ENCODE measurements around the gene PELI2. TPM values are rescaled to one million over a fixed set of nuclear protein-coding genes. Genes with fewer than 3 reads are reported as not detected.

PELI2 gene
- total RNA-seq, 1 donor from 2014 or later: 1.8 TPM

DNA sequence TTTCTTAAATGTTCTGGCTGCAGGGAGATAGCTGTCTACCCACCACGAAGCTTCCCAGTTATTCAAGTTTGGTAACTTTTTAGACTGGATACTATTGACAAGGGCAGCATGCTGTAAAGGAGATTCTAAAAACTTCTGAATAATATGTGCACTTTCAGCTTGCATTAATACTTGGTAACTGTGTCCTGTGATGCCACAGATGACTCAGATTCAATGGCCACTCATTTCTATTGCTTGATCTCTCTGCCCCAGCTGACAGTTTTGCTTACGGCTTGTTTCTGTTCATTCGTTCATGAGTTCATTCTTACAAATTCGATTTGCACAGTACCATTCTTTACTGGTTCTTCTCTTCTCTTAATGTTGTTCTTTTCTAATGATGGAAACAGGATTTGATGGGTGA lies 142.8 kb downstream of the PELI2 start:
- no peak for ATAC-seq

DNA sequence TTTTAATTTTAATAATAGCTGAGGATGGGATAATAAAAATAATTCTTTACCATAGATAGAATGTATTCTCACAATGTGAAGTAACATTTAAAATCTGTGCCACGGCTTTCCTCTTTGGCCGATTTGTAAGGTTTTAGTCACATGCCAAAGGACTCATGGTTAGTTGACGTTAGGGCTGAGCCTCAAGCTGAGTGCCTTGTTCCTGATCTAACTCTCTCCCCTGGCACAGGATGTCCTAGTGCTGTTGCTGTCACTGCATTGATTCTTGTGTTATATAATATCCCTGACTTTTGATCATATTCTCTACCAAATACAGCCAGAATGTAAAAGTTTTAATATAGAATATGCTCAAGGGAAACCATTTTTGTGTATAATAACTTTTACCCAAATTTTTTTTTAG lies 144.3 kb downstream of the PELI2 start:
- ATAC-seq: no peak

DNA sequence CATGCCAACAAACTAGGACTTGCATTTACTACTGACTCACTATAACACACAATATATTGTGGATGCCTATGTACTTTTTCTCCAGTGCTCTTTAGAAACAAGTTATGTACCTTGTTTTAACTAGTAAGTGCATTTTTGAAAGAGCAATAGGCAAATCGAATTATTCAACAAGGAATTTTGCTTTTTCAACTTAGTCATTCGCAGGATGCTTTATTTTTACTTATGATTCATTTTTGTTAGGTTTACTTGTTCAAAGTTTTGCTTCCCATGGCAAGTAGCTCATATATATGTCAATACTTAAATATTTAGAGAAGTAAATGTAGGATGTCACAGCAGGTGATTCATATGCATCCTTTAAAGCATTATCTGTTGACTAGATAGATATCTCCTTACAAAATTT lies 149.8 kb downstream of the PELI2 start:
- no peak for ATAC-seq

DNA sequence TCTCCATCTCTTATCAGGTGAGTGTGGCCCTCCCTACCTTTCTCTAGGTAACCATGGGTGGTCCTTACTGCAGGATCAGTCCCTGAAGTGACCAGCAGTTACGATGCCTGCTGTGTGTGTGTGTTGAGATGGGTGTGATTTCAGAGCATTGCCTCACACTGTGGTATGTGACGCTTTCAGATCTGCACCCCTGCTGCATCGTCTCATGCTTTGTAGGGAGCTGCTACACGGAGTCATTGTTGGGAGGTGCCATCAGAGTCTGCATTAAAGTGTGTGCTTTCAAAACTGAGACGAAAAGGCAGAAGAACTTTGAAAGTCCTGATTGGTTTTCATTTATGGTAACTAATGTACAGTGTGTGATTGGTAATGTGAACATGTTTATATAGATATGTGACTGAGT lies 150.5 kb downstream of the PELI2 start:
- no peak for ATAC-seq

DNA sequence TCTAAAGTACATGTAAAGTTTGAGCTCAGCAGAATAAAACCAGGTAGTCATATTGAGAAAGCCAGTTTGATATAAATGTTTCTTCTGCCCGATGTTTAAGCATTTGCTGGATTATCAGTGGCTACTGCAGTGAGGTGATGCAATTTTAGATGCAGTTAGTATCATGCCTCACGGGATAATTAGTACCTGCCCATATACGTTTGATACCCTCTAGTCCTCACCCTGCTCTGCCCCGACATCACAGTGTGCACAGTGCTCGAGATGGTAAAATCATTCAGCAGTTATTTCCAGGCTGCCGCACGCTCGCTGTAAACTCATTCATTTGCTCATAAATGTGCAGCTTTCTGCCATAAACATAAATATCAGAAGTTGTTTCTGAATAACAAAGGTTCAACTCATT lies 152.7 kb downstream of the PELI2 start:
- ATAC-seq: no peak

DNA sequence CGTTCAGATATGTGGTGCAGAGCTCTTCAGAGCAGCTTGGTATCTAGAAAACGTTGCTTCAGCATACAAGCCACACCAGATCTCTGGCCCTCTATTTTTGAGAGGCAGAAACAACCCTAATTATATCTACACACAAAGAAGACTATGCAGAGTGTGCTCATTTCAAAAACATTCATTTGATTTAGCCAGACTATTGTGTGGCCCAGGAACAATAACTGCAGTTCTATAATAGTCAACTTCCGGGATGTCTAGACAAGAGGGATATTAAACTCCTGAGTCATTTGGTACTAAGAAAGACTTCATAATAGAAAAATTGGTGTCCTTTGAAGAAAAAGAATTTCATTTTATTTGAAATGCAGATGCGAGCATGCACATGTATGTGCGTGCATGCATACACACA lies 153.8 kb downstream of the PELI2 start:
- no peak for ATAC-seq

DNA sequence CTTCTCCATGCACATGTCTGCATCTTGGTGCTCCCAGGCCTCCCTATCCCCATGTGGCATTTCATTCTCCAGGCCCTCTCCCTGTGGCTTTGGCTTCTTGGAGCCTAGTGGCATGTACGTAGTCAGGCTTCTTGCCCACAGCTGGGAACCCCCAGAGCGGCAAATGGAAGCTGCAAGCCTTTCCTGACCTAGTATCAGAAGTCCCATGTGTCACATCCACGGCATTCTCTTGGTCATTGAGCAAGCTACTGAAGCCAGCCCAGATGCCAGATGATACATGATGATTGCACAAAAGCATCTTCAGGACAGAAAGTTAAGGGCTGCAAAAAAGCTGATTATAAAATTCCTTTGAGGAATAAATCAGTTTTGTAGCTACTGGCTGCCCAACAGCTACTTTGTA lies 154.9 kb downstream of the PELI2 start:
- ATAC-seq: no peak

DNA sequence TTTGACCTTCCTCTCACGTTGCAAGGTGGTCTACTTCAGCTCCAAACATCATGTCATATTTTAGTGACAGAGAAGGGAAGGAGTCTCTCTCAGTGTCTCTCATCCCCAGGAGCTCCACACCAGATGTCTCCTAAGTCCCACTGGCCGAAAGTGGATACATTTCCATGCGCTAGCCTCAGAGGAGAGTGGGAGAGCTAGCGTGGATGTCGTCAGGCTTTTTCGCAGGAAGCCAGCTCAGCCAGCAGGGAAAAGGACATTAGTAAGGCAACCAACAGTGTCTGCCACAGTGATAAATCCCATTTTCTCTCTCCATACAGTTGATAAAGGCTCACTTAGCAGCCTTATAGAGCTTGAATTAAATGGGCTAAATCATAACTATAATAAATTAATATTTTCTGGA lies 155.7 kb downstream of the PELI2 start:
- no peak for ATAC-seq

DNA sequence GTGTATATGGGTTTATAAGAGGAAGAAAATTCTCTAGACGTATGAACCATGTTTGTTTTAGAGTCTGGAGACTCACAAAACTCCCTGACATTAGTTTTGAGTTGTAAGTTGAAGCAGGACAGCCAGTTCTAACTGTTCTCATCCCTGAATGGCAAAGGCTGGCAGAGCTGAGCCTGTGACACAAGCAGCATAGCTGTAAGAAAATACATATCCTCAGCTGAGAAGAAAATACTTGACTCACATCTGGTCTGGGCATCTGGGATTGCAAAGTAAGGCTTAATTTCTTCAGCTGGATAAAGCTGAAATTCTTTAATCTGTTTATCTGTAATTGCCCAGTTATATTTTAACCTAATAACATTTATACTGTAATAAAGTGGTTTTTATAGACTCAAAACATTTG lies 156.3 kb downstream of the PELI2 start:
- no peak for ATAC-seq

DNA sequence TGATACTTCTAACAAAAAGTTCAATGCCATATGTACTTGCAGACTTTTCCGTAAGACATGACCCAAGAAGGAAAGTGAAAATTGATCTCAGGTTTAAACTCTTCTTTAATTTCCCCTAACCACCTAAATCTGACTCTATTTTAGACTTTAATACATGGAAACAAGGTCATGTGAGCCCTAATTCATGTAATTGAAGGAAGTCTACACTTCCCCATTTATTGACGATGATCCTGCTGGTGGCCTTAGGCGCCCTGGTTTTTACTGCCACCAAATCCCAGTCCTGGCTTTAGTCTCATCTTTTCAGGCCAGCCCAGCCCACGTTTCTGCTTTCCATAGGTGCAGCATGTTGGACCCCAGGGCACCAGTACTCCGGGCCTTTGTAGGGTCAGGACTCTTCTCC lies 157.9 kb downstream of the PELI2 start:
- no peak for ATAC-seq

DNA sequence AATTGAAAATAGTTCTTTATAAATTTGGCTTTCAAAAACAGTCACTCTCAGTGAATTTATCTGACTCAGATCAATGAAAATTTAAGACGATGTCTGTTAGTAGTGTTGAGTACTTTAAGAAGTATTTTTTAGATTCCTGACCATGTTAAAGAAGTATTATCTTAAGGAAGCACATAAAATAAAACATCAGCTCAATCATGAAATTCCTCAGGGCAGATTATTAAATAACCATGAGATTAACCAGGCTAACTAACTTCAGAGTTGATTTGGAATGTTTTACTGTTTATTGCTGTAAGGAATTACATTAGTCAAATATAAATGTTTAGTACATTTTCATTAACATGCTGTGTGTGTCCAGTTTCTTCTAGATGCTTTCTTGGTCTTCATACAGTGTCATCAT lies 160.2 kb downstream of the PELI2 start:
- no peak for ATAC-seq

DNA sequence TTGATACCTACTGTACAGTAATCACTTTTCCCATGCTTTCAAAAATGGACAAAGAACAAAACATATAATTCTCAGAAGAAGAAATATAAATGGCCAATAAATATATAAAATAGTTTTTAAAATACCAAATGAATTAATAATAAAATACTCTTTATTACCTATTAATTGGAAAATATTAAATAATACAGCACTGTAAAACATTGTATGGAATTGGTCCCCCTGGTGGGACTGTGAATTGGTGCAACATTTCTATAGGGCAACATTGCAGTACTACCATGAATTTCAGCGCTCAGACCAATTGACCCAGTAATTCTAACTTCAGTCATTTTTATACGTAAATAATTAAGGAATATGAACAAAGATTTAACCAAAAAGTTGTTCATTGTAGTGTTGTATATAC lies 162.6 kb downstream of the PELI2 start:
- no peak for ATAC-seq

DNA sequence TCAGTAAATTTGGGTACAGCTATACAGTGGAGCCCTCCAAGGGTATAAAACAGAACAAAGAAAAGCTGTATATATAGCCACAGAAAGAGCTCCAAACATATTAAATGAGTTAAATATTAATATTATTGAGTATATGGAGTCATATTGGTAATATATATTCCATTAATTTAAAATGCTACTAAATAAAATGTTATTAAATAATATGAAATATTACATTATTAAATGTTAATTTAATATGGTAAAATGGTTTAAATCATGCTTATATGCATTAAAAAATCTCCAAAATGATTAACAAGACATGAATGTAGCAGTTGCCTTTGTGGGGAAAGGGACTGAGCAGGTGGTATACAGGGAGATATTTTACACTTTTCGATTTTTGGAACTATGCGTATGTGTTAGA lies 164.0 kb downstream of the PELI2 start:
- ATAC-seq: no peak

DNA sequence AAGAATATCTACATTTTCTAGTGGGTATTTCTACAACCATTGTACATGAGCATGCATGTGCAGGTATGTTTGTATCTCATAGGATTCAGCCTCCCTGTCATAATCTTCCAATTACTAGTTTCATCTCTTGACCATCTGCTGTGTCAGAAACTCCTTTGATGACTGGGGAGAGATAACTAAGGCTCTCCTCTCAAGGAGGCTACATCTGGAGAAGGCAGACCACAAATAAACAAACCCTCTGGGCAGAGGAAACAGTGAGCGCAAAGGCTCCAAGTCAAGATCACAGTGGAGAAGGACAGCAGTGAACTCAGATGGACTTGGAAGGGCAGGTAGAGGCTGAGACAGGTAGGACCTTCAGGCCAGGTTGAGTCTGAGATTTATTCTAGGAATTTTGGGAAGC lies 166.4 kb downstream of the PELI2 start:
- no peak for ATAC-seq

DNA sequence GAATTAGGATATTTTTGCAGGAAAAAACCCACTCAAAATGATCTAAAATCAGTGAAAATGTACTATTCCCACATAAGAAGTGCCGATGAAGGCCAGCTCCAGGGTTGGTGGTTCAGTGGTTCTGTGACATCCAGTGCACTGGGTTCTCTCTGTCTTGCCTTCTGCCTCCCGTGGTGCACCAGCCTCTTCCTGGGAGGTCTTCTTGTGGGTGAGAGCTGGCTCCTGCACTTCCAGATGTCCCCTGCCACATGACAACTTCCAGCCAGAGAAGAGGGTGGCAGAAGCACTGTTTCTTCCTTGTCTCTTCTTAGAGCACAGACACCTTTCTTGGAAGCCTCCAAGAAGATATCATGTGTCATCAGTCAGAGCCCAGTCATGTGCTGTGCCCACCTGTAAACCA lies 170.9 kb downstream of the PELI2 start:
- no peak for ATAC-seq

DNA sequence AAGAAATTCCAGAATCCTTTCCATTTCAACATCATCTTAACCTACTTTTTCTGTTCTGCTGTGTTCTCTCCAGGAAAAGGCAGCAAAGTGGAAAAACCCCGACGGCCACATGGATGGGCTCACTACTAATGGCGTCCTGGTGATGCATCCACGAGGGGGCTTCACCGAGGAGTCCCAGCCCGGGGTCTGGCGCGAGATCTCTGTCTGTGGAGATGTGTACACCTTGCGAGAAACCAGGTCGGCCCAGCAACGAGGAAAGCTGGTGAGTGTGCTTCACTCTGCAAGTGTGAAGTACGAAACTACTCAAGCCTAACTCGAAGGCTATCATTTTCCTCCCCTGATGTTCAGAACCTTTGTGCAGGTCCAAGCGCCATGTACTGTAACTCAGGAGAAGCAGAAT lies 172.0 kb downstream of the PELI2 start:
- ATAC-seq: no peak

DNA sequence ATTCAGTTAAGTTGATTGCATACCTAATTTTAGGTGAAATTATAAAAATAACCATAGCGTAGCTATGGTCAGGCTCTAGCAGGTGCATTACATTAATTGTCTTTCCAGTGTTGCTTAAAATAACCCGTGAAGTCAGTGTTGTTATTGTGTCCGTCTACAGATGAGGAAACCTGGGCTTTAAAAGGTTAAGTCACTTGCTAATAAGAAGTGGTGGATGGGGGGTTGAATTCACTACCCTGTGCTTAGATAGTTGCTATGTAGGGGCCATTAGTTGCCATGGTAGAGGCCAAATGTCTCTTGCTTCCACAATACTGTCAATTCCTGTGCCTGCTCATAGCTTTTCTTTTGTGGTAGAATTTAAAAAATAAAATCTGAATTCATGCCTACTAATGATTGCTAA lies 174.8 kb downstream of the PELI2 start:
- no peak for ATAC-seq

DNA sequence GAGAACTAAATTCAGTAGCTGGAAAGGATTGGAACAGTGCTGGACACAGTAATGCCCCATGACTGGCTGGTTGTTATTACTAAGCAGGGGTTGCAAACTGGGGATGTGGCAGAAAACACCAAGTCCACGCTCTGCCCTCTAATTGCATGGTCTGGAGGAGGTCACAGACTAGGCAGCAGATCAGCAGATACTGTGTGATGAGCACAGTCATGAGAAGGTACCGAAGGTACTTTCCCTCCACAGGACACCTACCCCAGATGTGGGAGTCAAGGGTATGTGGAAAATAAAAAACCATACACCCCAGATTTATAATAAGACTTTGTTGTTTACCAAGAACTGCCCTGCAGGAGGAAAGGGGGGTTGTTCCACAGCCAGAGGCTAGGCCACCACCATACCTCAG lies 175.3 kb downstream of the PELI2 start:
- ATAC-seq: no peak

DNA sequence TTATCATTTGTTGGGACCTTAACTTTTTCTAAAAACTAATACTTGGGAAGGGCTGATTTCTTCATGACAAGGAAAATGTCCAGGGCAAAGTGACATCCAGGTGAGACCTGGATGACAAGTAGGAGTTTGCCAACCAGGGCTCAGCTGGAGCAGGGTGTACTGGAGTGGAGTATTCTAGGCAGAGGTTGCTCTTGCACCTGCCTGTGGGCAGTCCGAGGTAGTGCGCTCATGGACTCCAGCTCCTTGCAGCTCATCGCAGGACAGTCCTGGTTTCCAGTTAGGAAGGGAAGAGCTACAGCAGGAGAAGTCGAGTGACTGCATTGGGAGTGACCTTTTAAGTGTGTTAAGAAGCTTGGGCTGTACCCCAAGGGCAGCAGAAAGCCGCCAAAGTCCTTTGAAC lies 175.9 kb downstream of the PELI2 start:
- ATAC-seq: no peak

DNA sequence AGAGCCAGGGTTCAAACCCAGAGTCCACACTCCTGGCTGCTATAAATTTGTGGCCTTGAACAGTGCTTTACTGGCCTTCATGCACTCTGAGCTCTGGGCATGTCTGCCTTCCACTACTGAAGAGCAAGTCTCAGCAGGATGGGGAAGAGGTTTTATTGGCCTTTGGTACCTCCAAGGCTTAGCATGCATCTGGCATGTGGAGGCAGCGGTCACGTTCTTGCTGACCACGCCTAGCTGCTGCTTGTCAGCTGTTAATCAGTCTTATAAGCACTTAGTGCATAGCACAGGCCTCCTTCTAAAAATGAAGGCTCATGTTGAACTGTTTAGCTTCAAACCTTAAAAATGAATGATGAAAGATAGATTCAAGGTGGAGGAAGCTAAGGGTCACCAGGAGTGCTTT lies 177.5 kb downstream of the PELI2 start:
- peak; percentile 64 for ATAC-seq

DNA sequence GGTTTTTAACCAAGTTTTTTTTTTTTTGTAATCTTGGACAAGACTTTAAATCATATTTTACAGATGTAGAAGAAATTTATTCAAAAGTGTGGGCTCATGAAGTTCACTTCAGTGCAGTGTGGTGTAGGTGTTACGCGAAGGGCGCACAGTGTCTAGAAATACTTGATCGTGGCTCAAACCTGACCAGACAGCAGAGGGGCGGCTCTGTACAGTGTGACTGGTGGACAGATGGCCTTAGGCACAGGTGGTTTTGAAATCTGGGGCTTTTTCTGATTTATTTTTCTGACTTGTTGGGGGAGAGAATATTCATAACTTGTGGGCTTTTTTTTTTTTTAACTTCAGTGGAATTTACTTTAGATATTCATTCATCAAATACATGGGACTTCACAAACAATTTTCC lies 179.2 kb downstream of the PELI2 start:
- no peak for ATAC-seq

DNA sequence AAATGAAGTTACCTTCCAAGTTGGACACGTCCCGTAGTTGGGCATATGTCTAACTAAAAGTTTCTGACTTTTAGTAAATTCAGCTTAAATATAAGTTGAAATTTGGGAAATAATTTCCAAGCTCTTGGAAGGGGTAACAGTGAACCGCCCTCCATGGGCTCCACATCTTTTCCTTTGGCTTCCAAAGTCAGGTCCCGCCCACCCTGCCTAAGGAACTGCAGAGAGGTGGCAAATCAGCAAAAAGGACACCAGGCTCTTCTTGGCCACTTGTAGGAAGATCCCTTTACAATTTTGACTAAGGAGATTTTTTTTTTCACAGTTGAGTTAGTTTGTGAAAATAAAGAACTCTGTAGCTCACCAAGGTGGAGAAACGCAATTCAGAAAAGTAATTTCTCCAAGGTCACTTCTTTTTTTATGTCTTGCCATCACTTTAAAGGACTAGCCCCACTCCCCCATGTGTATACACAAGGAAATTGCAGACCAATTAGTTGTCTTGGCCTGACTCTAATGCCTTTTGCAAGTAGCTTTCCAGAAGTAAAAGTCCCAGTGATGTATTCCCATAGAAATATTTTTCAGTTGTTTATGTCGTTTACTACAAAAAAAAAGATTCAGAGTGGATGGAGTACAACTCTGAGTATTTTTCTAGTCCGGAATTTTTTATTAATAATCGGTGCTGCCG lies 181.2 kb downstream of the PELI2 start:
- no peak for ATAC-seq

DNA sequence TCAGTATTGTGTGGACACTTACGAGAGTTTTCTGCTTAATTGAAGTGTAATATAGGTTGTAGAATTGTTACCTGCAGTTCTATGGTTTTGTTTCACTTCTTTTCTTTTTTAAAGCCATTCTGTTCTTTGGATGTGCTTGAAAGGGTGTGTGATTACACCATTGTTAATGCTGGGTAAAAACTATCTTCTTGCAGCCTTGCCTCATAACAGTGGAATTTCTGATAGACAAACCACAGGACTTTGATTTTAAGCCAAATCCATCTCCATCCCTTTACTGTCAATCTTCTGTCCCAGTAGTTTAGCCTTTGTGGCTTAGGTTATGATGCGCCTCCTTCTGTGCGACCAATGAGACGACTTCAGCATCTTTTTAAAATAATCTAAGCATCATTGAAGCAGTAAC lies 182.3 kb downstream of the PELI2 start:
- ATAC-seq: no peak

DNA sequence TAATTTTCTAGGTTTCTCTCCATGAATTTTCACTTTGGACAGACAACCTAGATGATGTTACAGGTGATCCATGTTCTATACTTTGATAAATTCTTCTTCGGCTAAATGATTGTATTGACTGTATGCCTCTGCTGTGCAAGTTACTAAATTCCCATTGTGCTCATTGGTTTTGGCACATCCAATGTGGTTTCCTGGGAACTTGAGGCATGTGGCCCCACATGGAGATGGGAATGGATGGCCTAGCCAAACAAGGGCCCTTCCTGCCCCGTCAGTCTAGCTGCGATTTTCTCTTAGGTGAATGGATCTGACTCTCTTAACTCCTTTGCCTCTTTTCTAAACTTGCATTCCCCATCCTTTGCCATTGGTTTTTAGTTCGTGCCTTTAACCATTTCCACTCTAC lies 186.2 kb downstream of the PELI2 start:
- no peak for ATAC-seq

DNA sequence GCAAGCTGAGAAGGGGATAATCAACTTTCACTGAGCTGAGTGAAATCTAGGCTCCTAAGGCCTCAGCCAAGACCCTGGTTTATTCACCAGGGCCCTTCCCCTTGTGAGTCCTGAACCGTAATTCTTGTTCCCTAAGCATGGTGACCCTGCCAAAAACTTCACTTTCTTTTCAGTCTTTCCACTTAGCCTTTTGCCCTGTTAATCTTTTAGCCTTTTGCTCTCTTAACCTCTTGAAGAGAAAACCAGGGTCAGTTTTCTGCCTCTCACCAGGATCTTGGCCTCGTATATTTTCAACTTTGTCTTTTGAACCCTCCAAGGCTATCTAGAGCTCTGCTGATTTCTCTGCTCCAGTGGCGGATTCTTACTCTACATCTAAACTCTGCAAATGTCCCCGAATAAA lies 191.0 kb downstream of the PELI2 start:
- ATAC-seq: no peak

DNA sequence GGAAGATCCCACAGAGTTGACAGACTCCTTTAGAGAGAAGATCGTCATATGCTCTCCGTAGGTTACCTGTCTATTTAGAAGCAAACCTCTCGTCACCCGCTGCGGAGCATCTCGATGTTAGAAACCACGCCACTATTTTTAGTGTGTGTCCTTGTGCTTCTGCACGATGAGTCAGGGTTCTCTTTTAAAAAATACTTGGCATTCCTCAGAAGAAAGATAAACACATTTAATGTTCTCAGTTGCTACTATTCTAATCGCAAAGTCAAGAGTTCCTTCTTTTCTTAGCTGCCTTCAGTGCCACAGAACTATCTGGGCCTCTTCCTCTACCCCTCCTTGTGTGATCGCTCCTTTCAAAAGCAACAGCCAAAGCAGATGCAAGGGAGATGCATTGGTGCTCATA lies 192.4 kb downstream of the PELI2 start:
- ATAC-seq: no peak
